AG08395 (cell line): ENCODE results near the gene SERPINC1.
"Not testable (repeated sequence)": the region's sequence is repeated elsewhere in the genome, so short reads cannot be mapped to it uniquely, and the experiment has no call there.

Experiments
- DNase-seq: peaks from one replicate; pipeline ENCODE4 v3.0.0; 2012; ENCODE audit warnings: mixed read lengths, low spot score

The SERPINC1 gene

DNA sequence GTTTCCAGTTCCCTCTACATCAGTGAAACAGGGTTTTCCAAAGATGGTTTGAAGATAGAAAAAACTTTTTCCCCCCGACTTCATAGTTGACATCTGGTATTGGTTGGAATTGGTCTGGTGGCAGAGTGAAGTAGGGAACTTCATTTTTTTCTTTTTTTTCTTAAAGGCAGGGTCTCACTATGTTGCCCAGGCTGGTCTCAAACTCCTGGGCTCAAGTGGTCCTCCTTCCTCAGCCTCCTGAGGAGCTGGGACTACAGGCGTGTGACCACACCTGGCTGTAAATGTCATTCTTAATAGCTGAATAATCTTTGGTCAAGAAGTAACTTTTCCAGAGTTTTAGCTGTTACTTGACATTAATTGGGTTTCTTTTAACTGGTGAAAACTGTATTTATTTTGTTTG, 27.2 kb downstream of the SERPINC1 start:
- no peak for DNase-seq

DNA sequence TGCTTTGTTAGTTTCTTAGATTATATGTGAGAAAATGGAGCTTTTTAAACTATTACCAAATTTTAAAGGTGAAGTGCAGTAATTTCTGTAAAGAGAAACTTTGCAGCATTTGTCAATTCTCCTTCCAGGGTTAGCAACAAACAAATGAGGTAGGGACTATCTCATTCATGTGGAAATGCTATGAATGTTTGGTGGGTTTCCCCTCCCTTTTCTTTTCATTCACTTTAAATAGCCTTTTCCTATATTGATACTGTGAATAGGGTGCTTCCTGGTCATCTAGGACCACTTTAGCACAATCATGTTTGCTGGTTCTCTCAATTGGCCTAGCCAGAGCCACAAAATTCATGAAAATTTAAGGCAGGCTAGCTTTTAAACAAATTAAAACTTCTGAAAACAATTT, 28.4 kb downstream of the SERPINC1 start:
- DNase-seq, result no peak

DNA sequence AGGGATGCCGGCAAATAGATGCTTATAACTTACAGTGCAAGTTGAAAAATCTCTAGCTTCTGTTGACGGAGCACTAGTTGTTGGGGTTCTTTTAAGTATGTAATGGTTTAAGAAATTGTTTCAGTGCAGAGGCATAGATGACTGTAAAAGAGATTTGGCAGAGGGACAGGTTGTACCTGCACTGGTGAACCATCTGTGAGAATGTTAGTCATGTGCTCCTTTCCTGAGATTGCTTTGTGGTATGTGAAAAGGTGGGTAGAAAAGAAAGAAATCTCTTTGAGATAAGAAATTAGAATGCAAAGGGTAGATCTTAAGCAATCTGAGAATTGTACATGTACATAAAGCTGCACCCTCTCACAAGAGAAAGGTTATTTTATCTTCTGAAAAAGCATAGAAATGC, 29.5 kb downstream of the SERPINC1 start:
- DNase-seq, result no peak

DNA sequence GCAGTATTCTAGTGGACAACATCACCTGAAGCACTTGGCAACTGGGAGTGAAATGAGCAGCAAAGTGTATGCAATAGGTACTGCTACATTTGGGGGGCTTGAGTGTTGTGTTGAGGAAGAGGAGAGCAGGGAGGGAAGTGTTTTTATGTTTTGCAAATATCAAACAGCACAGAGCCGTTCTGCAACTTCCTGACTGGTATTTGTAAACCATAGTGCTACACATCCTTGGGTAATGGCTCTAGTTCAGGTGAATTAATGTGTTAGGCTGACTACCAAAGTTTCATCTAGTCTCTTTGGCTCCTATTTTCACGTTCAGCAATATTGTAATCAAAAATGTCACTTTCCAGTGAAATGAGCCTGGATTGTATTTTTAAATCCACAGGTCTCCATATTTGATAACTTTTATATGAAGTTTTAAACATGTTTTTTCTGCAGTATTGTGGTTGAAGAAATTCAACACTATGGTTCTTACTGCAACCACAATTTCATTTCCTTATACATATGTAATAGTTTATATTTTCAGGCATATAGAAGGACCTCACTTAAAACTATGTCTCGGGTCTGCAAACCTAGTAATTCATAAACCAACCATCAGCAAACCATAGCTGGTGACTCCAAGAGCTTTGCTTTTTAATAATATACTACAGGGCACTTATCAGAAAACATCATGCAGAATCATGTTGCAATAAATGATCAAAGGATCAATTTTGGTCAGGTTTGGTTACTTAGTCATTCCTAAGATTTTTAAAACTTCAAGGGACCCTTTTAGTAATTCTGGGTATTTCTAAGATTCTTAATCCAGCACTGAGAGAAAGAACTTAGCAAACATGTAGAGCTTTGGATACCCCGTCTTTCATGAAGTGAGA, 30.1 kb downstream of the SERPINC1 start:
- DNase-seq, result no peak

DNA sequence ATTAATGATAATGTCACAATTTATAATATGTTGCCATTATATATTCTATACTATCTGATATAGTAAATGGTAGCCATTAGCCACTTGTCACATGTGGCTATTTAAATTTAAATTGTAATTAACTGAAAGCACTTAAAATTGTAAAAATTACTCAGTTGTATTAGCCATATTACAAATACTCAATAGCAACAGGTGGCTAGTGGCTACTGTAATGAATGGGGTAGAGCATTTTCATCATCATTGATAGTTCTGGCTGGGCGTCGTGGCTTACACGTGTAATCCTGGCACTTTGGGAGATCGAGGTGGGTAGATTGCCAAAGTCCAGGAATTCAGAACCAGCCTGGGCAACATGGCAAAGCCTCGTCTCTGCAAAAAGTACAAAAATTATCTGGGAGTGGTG, 32.4 kb downstream of the SERPINC1 start:
- no peak for DNase-seq

DNA sequence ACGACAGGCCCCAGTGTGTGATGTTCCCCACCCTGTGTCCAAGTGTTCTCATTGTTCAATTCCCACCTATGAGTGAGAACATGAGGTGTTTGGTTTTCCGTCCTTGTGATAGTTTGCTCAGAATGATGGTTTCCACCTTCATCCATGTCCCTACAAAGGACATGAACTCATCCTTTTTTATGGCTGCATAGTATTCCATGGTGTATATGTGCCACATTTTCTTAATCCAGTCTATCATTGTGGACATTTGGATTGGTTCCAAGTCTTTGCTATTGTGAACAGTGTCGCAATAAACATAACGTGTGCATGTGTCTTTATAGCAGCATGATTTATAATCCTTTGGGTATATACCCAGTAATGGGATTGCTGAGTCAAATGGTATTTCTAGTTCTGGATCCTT, 36.0 kb downstream of the SERPINC1 start:
- DNase-seq, result not testable (repeated sequence)

DNA sequence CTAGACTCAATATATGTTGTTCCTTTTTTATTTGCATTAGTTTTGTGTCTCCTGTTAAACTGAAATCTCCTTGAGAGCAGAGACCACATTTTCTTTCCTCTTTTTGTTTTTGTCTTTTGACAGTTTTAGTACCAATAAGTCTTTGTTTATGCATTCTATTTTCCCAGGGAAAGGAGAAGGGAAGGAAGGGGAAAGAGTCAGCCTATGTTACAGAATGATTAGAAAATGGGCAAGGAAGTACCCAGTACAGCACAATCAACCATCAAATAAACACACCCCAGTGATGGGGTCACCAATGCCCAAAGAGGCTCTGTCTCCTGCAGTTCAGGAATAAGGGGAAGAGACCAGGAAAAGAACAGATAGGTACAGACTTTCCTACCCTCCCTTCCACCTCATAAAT, 38.9 kb downstream of the SERPINC1 start:
- no peak for DNase-seq

DNA sequence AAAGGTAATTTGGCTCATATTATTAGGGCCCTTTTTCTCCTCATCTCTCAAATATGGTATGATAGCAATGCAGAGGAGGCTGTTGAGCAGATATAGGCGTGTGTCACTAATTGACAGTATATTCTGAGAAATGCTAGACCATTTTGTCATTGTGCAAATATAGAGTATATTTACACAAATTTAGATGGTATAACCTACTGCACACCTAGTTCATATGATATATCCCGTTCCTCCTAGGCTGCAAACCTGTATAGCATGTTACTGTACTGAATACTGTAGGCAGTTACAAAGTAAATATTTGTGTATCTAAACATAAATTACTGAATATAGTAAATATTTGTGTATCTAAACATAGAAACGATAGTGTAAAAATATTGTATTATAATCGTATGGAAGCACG, 40.4 kb downstream of the SERPINC1 start:
- DNase-seq, result no peak

DNA sequence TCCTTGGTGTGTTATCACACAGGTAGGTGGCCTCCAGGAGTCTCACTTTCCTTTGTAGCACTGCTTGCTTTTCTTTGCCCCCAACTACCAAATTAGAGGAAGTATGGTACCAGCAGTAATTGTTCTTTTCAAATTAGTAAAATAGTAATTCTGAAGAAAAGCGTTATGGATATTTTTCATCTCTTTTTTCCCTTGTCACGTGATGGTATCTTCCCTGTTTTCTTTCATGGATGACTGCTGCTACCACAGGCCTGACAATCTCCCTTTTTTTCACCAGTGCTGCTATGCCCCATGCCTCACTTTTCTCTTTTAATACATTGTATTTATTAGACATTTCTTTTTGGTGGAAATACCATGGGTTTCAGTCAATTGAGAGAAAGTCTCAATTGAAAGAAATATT, 45.6 kb downstream of the SERPINC1 start:
- DNase-seq, result no peak

DNA sequence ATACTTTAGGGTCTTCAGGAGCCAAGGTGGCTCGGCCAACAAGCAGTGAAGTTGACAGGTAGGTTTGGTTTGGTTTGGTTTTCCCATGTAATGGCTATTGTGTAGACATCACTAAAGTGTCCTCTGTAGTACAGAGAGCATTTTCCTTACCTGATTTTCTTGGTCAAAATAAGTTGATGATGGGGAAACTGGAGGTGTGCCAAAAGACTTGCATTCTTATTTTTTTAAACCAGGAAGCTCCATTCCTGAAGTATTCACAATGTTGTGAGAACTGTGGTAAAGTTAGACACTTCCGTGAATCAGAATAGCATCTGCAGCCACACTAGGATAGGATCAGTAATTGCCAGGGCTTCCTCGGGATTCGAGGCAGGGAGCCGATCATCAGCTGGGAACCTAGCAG, 46.0 kb downstream of the SERPINC1 start:
- DNase-seq, result no peak

DNA sequence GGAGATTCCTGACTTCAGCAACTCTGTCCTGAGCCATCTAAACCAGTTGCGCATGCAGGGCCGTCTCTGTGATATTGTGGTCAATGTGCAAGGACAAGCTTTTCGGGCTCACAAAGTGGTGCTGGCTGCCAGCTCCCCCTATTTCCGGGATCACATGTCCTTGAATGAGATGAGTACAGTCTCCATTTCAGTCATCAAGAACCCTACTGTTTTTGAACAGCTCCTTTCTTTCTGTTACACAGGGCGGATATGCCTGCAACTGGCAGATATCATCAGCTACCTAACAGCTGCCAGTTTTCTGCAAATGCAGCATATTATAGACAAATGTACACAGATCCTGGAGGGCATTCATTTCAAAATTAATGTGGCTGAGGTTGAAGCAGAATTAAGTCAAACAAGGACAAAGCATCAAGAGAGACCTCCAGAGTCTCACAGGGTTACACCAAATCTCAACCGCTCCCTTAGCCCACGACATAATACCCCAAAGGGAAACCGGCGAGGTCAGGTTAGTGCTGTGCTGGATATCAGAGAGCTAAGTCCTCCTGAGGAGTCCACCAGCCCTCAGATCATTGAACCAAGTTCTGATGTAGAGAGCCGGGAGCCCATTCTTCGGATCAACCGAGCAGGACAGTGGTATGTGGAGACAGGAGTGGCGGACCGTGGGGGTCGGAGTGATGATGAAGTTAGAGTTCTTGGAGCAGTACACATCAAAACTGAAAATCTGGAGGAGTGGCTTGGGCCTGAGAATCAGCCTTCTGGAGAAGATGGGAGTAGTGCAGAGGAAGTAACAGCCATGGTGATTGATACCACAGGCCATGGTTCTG, 46.7 kb downstream of the SERPINC1 start:
- DNase-seq, result no peak

DNA sequence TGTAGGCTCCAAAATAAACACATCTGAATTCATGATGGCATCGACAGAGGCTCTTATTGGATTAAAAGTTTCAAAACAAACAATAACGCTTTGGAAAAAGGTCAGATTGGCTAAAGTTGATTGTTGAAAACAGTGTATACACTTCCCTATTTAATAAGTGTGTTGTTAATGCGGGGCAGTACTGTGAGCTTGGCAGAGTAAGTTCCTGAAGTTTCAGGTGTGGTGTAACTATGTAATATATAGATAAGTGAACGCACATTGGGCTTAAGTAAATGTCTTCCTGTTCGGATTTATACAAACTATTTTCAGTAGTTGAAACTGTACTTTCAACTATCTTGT, 48.1 kb downstream of the SERPINC1 start:
- DNase-seq, result no peak

DNA sequence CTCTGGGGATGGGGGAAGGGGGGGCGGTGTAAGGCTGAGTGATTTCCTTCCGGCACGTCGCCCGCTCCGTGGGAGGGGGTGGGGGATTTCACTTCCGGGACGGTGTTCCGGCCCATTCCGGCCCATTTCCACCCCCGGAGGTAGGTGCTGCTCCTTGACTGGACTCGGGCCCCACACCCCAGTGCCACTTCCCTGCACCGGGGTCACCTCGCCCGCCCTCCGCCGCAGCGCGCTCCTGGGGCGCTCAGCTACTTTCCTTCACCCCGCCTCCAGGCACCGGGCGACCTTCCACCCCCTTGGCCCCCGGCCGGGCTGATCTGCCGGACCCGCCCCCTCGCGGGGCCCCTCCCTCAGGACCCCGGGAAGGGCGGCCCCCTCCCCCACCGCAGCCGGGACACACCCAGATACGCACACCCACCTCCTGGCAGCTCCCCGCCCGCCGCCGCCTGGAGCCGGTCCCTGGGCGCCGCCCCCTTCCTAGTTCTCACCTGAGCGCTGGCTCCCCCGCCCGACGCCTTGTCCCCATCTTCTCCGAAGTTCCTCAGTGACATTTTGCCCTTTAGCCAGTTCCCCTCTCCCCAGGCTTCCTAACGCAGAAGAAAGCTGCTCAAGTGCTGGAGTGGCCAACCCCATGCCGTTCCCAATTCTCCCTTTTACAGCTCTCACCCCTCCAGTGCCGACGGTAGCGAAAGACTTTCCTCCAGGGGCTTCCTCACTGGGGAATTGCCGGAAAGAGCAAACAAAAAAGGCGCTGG, 48.7 kb downstream of the SERPINC1 start, which contains the start of gene ZBTB37:
Gene ZBTB37 (plus strand): TSS at position 115 of the 755 bp plus-strand sequence. CDS start 1,846 bp downstream, outside the sequence.
- DNase-seq, result no peak

DNA sequence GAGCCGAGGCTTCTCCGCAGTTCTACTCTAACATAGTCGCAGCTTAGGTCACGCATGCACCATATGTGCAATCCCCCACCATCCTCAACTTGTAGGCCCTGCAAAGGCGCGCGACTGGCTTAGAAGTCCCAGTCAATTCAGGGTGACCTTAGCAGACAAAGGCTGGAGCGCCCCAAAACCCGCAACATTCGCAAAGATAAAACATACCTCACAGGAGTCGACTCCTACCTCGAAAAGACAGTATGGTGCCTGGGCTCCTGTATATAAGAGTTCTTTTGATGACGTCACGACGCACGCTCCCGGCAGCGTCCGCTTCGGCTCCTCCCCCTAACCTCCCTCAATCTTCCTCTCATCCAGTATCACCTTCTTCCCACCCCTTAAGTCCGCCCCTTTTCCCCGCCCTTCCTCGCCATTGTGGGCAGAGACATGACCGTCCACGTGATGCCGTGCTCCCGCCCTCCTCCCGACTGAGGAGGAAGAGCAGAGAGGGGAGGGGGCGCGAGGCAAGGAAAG, 49.3 kb downstream of the SERPINC1 start, which contains the start of gene GAS5:
Gene GAS5 (minus strand): TSS at position 237 of the 513 bp plus-strand sequence.
- peak; percentile 98 for DNase-seq

DNA sequence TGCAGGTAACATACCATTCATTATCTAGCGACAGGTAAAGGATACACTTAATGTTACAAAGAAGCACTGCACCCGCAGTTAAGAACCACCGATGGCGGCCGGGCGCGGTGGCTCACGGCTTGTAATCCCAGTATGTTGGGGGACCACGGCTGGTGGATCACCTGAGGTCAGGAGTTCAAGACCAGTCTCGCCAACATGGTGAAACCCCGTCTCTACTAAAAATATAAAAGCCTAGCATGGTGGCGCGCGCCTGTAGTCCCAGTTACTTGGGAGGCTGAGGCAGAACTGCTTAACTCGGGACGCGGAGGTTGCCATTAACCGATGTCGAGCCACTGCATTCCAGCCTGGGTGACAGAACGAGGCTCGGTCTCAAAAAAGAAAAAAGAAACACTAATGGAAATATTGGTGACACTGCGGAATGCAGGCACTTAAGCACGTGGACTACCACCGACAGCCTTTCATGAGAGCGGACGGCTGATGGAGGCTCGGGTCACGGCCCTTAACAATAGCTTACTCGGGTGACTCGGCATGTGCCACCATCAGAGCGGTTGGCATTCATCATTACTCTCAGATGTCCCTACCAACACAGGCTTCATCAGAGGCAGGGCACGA, 49.9 kb downstream of the SERPINC1 start:
- DNase-seq, result no peak

DNA sequence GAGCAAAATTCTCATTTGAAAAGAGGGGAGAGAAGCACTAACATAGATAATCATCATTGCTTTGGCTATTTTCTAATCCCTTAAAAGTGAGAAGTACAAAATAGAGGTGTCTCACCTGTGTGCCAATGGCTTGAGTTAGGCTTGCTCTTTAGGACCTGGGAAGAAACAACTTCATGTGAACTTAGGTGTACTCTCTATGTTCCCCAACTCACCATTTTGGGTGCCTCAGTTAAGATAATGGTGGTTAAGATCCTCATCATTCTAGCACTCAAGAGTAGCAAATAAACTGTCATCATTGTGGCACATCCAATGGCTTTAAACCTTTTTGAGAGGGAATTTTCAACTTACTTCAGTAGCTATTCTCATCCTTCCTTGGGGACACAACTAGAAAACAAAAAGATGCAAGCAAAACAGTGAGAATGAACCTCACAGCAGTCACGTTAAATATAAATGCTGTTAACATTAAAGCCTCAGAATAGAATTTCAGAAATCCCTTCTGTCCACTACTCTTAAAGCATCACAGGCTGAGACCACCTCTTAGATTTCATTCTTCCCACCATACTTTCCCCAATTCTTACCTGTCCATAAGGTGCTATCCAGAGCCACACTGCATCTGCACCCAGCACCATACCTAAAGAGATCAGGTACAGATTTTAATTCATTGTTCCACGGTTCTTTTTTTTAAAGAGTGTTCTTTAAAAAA, 50.6 kb downstream of the SERPINC1 start:
- no peak for DNase-seq

DNA sequence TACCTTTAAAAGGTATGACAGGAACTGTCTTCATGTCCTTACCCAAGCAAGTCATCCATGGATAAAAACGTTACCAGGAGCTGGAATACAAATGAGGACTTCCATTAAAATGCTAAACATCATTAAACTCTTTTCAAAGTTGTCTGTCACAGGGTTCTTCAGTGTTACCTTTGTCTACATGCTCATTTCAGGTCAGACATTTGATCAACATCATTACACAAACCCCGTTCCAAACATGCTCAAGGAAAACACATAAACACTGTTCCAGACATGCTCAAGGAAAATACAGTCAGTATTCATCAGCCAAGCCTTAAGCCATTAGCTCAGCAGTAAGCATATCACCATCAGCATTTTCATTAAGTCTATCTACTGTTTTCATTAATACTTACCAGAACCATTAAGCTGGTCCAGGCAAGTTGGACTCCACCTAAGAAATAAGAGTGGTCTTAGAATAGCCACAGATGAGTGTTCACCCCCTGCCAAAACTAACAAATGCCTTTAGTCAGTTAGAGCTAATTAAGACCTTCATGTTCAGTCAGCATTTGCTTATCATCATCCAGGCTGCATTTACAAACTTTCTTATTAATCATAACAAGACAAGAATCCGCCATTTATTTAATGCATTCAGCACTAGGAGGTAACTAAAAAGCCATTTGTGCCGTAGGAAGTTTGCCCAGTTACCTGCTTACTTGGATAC, 51.5 kb downstream of the SERPINC1 start:
- no peak for DNase-seq

DNA sequence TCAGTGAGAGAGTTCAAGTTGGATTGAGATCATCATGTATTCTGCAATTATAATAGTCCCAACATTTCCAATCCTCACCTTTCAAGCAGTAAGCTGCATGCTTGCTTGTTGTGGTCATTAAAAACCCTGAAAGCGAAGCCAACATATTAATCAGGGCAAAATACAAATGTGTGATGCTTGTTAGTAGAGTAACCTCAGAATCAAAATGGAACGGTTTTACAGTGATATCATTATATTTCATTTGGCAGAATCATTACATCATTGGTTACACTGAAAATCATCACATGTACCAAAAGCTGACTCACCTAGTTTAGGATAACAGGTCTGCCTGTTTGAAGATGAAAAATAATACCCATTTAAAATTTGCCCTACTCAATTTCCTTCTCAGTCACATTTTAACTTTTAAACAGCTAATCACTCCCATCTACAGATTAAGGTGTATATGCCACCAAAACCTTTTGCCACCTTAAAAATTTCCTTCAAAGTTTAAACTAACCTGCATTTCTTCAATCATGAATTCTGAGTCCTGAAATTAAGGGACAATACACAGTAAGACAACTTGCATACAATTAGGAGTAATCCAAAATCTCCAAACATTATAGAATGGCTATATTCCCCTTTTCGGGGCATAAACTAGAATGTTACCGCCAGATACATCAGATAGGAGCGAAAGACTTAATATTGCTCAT, 52.8 kb downstream of the SERPINC1 start:
- no peak for DNase-seq

DNA sequence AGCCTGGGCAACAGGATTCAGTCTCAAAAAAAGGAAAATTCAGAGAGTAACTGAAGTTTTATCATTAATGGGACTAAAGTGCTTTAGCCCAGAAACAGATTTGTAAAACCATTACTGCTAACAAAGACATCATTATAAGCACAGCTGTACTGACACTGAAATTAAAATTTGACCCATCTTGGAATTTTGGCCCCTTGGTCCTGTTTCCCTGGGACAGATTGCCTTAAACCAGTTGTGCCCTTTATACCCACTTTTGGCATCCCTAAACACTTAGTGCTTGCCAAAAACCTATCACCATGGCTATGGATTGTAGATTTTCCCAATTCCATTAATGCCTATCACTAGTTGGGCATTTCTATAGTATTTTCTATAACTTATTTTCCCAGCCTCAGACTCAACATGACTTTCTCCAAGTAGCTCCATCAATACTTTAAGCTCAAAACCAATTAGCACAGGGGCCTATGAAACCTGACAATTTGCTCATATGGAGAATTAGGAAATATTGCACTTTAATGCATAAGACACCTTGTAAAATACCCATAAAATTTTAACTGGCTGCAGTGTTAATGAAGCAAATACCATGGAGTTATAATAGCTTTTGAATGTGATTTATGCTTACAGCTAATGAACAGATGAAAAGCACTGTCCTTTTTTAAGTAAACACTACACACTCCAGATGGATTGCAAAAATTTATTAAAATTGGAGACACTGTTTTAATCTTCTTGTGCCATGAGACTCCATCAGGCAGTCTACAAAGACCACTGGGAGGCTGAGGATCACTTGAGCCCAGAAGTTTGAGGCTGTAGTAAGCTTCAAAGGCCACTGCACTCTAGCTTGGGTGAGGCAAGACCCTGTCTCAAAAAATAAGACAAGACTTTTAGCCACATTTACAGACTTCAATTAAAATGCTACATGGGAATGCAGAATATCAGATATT, 53.6 kb downstream of the SERPINC1 start:
- DNase-seq, result no peak
